ENCODE measurements around the gene FHIT.

The FHIT gene

GRCh38 chr3:60011218-60011617 is 1240.0 kb downstream of the FHIT start:
- no peak for DNase-seq

GRCh38 chr3:60010781-60011180 is 1240.5 kb downstream of the FHIT start:
- peak; percentile 20 to 64 for DNase-seq

- no peak for DNase-seq
These were observed 1241.2 kb downstream of the FHIT start for GRCh38 chr3:60009931-60010478.

GRCh38 chr3:60001369-60001768 is 1249.9 kb downstream of the FHIT start:
- DNase-seq, result no peak

GRCh38 chr3:60000311-60001105 is 1250.7 kb downstream of the FHIT start:
- no peak for DNase-seq

GRCh38 chr3:59998058-59998457 is 1253.2 kb downstream of the FHIT start:
- DNase-seq, result no peak

GRCh38 chr3:59997583-59997982 is 1253.7 kb downstream of the FHIT start:
- DNase-seq, result no peak

GRCh38 chr3:59996056-59996455 is 1255.2 kb downstream of the FHIT start:
- no peak for DNase-seq

- DNase-seq, result no peak
These were observed 1255.7 kb downstream of the FHIT start for GRCh38 chr3:59995563-59995962.

GRCh38 chr3:59994732-59995304 is 1256.4 kb downstream of the FHIT start:
- no peak for DNase-seq

- DNase-seq, result peak in 1 of 2 experiments; percentile 41
These were observed 1258.7 kb downstream of the FHIT start for GRCh38 chr3:59992578-59992977.

GRCh38 chr3:59990915-59991314 is 1260.3 kb downstream of the FHIT start:
- DNase-seq, result no peak

GRCh38 chr3:59982510-59982909 is 1268.7 kb downstream of the FHIT start:
- no peak for DNase-seq

- peak in 1 of 2 experiments; percentile 4 for DNase-seq
These were observed 1269.9 kb downstream of the FHIT start for GRCh38 chr3:59981377-59981776.

GRCh38 chr3:59980576-59980975 is 1270.7 kb downstream of the FHIT start:
- no peak for DNase-seq

- DNase-seq, result peak in 1 of 2 experiments; percentile 6
These were observed 1271.7 kb downstream of the FHIT start for GRCh38 chr3:59979542-59979941.

GRCh38 chr3:59978979-59979378 is 1272.3 kb downstream of the FHIT start:
- peak in 1 of 2 experiments; percentile 2 for DNase-seq

- DNase-seq, result no peak
These were observed 1280.5 kb downstream of the FHIT start for GRCh38 chr3:59970796-59971195.

GRCh38 chr3:59970376-59970775 is 1280.9 kb downstream of the FHIT start:
- no peak for DNase-seq

- DNase-seq, result no peak
These were observed 1282.7 kb downstream of the FHIT start for GRCh38 chr3:59968513-59969045.

- no peak for DNase-seq
These were observed 1287.6 kb downstream of the FHIT start for GRCh38 chr3:59963676-59964075.

GRCh38 chr3:59957150-59957549 is 1294.1 kb downstream of the FHIT start:
- no peak for DNase-seq

GRCh38 chr3:59953104-59953503 is 1298.1 kb downstream of the FHIT start:
- DNase-seq, result no peak

- no peak for DNase-seq
These were observed 1301.9 kb downstream of the FHIT start for GRCh38 chr3:59949311-59949710.
